HUES64 (cell line): Measurements from ENCODE around the gene P2RY6. TPM values are rescaled to one million over a fixed set of nuclear protein-coding genes. Genes with fewer than 3 reads are reported as not detected.

Source experiments
- H3K27ac ChIP-seq: 2 replicates; pipeline ENCODE4 v1.7.0; 2013; ENCODE audit warnings: low read depth, low read length, inconsistent platforms
- H3K27me3 ChIP-seq: 2 replicates; pipeline ENCODE4 v1.6.1; 2013; ENCODE audit warnings: mild to moderate bottlenecking, low read length; ENCODE audit not compliant: insufficient read depth
- H3K36me3 ChIP-seq: 2 replicates; pipeline ENCODE4 v1.6.1; 2013; ENCODE audit warnings: mild to moderate bottlenecking, low read length; ENCODE audit not compliant: insufficient read depth
- H3K4me1 ChIP-seq: 2 replicates; pipeline ENCODE4 v1.6.1; 2013; ENCODE audit warnings: mild to moderate bottlenecking, low read length, moderate library complexity; ENCODE audit not compliant: insufficient read depth
- H3K4me3 ChIP-seq: 2 replicates; pipeline ENCODE4 v1.5.1; 2013; ENCODE audit warnings: mild to moderate bottlenecking, low read length, moderate library complexity
- H3K9ac ChIP-seq: 2 replicates; pipeline ENCODE4 v1.6.1; 2013; ENCODE audit warnings: mild to moderate bottlenecking, low read depth, low read length
- H3K9me3 ChIP-seq: 2 replicates; pipeline ENCODE4 v1.6.1; 2013; ENCODE audit warnings: low read depth, low read length; ENCODE audit not compliant: insufficient read depth
- WGBS: fragments of 150-250, 120-280 bp; methylation state at CpG from one replicate; pipeline ENCODE4 v1.1.7; 2013; ENCODE audit warnings: missing lambda C conversion rate; 5-methylcytosine and 5-hydroxymethylcytosine counted together
- polyA plus RNA-seq, 2 experiments: library from polyadenylated mRNA; stranded (reverse); fragments of 50-300 nt; gene quantifications; one replicate each; pipeline ENCODE4 v1.2.3, GENCODE V29; 2013

P2RY6 gene, protein sequence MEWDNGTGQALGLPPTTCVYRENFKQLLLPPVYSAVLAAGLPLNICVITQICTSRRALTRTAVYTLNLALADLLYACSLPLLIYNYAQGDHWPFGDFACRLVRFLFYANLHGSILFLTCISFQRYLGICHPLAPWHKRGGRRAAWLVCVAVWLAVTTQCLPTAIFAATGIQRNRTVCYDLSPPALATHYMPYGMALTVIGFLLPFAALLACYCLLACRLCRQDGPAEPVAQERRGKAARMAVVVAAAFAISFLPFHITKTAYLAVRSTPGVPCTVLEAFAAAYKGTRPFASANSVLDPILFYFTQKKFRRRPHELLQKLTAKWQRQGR
- polyA plus RNA-seq (2013, experiment 1 of 2): 0.25 TPM
- polyA plus RNA-seq (2013, experiment 2 of 2): 0.32 TPM

DNA sequence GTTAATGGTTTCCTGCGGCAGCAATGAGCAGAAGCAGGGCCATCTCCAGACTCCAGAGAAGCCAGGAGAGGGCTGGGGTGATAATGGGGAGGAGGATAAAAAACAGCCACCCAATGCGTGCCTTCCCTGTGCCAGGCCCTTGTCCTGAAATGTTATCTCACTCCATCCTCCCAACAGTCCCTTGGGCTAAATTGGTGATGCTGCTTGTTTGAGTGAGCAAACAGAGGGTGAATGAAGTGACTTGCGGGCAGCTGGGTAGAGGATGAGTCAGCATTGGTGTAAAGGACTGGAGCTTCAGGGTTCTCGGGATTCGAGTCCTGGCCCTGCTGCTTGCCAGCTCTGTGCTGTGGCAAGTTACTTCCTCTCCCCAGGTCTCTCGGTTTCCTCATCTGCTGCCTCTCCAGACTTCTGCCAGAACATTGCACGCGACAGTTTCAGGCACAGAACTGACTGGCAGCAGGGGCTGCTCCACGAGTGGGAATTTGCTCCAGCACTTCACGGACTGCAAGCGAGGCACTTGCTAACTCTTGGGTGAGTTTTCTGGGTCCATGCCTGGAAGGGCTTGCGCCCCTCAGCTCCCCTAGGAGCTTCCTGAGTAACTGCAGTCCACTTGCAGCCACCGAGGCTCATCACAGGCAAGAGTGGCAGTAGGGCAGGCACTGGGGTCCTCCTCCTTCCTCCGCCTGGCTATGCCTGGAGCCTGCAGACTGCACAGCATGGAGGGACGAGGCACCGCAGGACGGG, at the start of gene P2RY6:
TSS of gene P2RY6 (plus strand) at position 403 of the 744 bp plus-strand sequence. CDS start 24,181 bp downstream, outside the sequence.
- no peaks in the 10 kb centered on the region; the same call in 1 of the 2 replicates for H3K27me3 ChIP-seq
- no peaks in the 10 kb centered on the region for H3K36me3 ChIP-seq
- H3K4me1 ChIP-seq: peaks cover 8% of the 10 kb centered on the region; the same call in 1 of the 2 replicates
- no peak within 1 kb of the TSS for H3K9ac ChIP-seq
- no peaks in the 10 kb centered on the region for H3K9me3 ChIP-seq
- H3K4me3 ChIP-seq: no peak within 1 kb of the TSS
- no peak within 1 kb of the TSS for H3K27ac ChIP-seq
- WGBS: 81% methylated on average over 16 of the region's 17 CpGs

DNA sequence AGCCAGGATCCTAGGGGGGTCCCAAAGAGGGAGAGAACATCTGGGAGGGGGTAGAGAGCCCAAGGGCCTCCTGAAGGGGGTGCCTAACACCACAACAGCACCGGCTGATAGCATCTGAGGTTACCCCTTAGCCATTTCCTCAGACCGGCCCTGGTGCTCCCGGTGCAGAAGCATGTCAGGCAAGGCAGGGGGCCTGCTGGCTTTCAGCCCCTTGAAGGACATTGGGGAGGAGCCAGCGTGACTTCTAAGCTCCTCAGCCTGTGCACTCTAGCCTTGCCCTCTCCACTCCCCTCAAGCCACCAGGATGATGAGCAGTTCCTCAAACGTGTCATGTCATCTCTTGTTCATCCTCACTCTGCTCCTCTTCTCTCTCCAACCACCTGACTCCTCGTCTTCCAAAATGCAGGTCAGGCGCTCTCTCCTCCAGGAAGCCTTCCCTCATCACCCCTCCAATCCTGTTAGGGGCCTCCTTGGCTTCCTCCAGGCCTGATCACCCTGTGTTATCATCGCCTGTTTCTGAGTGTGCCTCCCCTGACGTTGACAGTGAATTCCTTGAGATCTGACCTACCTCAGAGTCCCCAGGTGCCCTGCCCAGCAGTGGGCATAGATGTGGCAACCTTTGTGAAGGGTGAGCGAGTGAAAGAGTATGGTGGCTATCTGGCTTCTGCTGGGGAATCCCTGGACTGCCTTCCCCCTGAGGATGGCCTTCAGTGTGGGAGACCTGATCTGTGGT, 48.0 kb upstream of the P2RY6 start:
- Histone ChIP-seq H3K36me3 (no peaks in the 10 kb centered on the region), H3K9me3 (no peaks in the 10 kb centered on the region), H3K27me3 (peaks cover 15% of the 10 kb centered on the region), H3K9ac (no peak overlapping the region), H3K4me3 (no peak overlapping the region), H3K4me1 (peaks cover 10% of the 10 kb centered on the region), H3K27ac (no peak overlapping the region)
- WGBS: 77% methylated on average over 10 of the region's 10 CpGs

DNA sequence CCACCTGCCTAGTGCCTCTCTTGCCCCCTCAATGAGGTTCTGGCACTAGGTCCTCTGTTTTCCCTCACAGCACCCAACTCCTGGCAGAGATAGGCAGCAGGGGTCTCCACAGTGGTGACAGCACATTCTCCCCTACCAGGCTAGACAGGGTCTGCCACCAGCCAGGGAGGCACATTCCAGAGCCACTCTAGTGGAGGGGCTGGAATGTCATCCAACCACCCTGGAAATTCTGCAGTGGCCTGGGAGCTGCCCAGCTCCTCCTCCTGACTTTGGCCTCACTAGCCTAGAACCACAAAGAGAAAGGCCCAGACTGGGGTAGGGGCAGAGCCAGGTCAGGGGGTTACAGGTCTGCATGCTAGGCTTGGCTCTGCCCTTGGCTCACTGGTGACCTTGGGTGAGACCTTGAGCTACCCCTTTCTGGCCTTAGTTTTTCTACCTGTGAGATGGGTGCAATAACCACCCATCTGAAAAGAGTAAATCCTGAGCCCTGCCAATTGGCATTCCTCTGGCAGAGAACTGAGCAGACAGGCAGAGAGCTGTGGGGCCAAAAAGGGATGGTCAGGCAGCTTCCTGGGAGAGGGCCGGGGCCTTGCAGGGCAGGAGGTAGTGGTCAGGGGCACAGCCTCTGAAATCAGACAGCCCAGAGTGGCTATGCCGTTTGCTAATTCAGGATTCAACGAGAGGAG, 47.0 kb upstream of the P2RY6 start:
- 77% methylated on average over 3 of the region's 3 CpGs for WGBS
- Histone ChIP-seq H3K36me3 (no peaks in the 10 kb centered on the region), H3K9ac (no peak overlapping the region), H3K27me3 (peaks cover 5% of the 10 kb centered on the region; the same call in 1 of the 2 replicates), H3K27ac (no peak overlapping the region), H3K4me3 (no peak overlapping the region), H3K4me1 (peaks cover 10% of the 10 kb centered on the region), H3K9me3 (no peaks in the 10 kb centered on the region)

DNA sequence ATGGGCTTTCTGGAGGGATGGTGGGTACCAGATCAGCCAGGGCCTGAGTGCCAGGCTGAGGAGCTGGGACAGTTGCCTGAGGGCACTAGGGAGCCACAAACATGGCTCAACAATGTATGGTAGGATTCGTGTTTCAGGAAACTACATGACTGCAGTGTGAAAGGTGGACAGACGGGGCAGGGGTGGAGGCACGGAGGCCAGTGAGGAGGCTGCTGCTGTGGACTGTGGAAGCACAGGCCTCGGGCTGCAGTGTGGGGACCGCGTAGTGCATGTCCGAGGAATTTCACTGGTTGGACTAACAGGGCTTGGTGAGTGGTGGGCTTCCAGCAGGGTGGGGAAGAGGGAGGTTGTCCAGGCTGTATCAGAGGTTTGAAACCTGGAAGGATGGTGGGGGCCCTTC, 46.3 kb upstream of the P2RY6 start:
- peaks cover 10% of the 10 kb centered on the region for H3K4me1 ChIP-seq
- H3K9me3 ChIP-seq: no peaks in the 10 kb centered on the region
- H3K4me3 ChIP-seq: no peak overlapping the region
- 91% methylated on average over 7 of the region's 7 CpGs for WGBS
- no peaks in the 10 kb centered on the region for H3K27me3 ChIP-seq
- no peak overlapping the region for H3K27ac ChIP-seq
- no peak overlapping the region for H3K9ac ChIP-seq
- no peaks in the 10 kb centered on the region for H3K36me3 ChIP-seq

DNA sequence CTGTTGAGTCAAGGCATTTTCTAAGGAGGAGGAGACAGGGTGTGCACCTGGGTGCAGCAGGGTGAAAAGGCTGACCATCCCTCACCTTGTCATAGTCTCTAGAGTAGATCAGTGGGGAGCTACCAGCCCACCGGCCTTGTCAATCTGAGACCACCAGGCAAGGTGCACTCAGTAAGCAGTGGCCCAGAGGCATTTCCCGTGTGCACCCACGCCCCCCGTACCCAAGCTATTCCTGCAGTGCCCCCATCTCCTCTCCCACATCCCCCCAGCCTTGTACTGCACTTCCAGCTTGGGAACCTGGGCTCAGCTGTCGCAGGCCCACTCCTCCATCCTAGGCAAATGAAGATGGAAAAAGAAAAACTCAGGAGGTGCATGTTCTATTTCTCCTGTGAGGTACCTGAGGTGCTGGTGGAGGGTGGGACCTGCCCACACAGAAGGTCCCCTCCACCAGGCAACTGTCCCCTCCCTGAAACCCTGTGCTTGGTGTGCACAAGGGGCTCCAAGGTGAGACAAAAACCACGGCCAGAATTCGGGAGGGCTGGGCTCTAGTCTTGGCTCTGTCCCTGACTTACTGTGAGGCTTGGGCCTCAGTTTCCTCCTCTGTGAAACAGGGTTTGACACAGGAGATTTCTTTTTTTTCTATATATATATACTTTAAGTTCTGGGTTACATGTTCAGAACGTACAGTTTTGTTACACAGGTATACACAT, 45.7 kb upstream of the P2RY6 start:
- no peaks in the 10 kb centered on the region for H3K9me3 ChIP-seq

DNA sequence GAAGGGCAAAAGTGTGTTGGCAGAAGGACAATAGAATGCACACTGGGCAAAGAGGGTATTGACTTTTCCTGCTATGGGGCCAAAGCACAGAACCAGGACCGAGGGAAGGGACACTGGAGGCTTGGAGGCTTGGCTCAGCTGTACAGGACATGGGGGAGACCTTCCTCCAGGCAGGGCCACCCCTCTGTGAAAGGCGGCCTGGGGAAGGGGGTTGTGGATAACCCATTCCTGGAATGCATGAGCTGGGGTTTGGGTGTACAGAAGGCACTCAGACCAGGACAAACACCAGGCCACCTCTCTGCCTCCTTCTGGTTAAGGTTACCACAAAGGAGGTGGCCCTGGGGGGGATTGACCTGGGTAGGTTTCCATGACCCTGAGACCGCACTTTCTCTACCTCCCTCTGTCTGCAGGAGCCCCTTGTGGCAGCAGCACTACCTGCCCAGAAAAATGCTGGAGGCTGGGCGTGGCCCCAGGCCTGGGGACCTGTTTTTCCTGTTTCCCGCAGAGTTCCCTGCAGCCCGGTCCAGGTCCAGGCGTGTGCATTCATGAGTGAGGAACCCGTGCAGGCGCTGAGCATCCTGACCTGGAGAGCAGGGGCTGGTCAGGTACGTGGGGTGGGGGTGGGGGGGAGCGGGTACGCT, 44.4 kb upstream of the P2RY6 start:
- Histone ChIP-seq H3K9me3 (no peaks in the 10 kb centered on the region), H3K4me1 (peaks cover 10% of the 10 kb centered on the region), H3K9ac (no peak overlapping the region), H3K4me3 (no peak overlapping the region), H3K36me3 (no peaks in the 10 kb centered on the region), H3K27me3 (no peaks in the 10 kb centered on the region), H3K27ac (no peak overlapping the region)
- WGBS: 62% methylated on average over 12 of the region's 12 CpGs

More for the DNA sequence above, 45.7 kb upstream of the P2RY6 start:
- H3K4me3 ChIP-seq: no peak overlapping the region
- no peak overlapping the region for H3K9ac ChIP-seq
- 76% methylated on average over 8 of the region's 8 CpGs for WGBS
- no peaks in the 10 kb centered on the region for H3K27me3 ChIP-seq
- no peak overlapping the region for H3K27ac ChIP-seq
- no peaks in the 10 kb centered on the region for H3K36me3 ChIP-seq
- H3K4me1 ChIP-seq: peaks cover 10% of the 10 kb centered on the region

DNA sequence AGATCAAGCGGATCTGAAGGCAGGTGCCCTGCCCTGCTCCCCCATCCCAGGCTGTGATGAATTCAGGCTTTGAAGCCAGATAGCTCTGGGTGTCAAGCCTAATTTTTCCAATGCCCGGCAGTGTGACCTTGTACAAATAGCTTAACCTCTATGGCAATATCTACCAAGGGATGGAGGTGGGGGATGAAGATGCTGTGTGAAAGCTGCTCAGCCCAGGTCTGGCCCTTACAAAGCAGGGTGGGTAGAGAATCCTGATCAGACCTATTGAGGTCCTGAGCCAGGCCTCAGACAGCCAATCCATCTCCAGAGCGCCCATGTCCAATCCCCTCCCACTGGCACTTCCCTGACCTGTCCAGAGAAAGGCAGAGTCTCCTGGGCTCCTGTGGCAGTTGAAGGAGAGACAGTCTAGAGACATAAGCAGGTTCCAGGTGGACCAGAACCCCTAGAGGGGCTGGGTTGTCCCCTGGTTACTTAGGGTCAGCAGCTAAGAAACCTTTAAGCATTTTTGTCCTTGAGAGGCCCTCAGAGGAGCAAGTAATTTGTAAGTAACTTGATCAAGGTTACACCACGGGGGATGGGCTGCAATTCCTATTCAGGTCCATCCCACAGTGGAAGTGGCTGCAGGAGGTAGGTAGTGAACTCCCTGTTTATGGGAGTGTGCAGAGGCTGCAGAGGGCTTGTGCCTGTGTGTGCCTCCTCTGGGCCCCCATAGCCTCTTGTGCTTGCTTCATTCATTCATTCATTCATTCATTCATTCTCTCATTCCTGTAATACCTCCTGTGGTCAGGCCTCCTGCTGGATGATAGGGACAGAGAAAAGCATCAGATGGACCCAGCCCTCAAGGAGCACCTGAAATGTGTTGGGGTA, 43.6 kb upstream of the P2RY6 start:
- no peaks in the 10 kb centered on the region for H3K27me3 ChIP-seq
- WGBS: 90% methylated on average over 4 of the region's 4 CpGs
- no peak overlapping the region for H3K27ac ChIP-seq
- H3K36me3 ChIP-seq: no peaks in the 10 kb centered on the region
- H3K4me3 ChIP-seq: no peak overlapping the region
- no peak overlapping the region for H3K9ac ChIP-seq
- H3K9me3 ChIP-seq: no peaks in the 10 kb centered on the region
- peaks cover 10% of the 10 kb centered on the region for H3K4me1 ChIP-seq

DNA sequence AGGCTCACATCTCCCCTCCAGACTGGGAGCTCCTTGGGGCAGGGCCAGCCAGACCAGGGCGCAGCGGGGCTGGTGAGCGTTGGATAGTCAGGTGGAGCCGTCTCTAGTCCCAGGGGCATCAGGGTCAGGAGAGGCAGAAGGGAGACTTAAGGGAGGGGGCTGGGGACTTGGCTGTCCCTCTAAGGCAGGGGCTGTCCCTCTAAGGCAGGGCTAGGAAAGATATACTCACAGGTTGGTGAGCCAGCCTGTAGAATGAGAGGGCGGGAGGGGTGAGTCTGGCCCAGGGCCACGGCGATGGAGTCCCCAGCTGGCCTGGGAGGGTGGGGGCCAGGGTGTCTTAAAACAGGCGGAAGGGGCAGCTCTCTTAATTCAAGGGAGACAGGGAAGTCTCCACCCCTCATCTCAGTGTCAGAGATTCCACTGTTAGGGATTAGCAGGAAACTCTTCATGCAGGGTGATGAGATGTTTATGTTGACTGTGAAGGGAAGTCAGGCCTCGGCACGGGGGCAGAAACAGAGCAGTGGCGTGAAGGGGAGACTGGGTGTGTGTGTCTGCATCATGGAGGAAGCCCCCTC, 42.7 kb upstream of the P2RY6 start:
- peaks cover 10% of the 10 kb centered on the region for H3K4me1 ChIP-seq
- no peaks in the 10 kb centered on the region for H3K27me3 ChIP-seq
- H3K9me3 ChIP-seq: no peaks in the 10 kb centered on the region
- H3K36me3 ChIP-seq: no peaks in the 10 kb centered on the region
- WGBS: 86% methylated on average over 11 of the region's 11 CpGs
- H3K9ac ChIP-seq: no peak overlapping the region
- no peak overlapping the region for H3K27ac ChIP-seq
- no peak overlapping the region for H3K4me3 ChIP-seq
